ENCODE results near the gene SIL1. TPM values are rescaled to one million over a fixed set of nuclear protein-coding genes. Genes with fewer than 3 reads are reported as not detected.

The SIL1 gene
- total RNA-seq, 1 experiment from 2014 or later, result 10.7 TPM

DNA sequence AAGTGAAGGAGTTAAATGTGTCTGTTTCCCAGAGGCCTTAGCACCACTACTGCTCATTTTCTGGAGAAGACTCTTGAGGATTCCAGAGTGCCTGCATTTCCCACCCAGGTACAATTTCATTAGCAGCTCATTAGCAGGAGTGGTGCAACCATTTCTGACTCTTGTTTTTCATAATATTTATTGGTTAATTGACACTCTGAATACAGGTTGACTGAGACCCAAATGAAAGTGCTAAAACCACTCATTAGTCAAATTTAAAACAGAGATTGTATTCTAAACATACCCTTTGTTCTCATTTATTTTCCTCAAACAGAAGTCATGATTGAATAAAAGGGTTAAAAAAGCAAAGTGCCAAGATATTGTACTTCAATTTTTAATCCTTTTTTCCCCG is 134.5 kb downstream of the SIL1 start:
- Mint-ChIP-seq H3K4me1 (peaks cover 22% of the 10 kb centered on the region), H3K4me3 (no peak overlapping the region), H3K9me3 (peaks cover 1% of the 10 kb centered on the region; the same call in 1 of the 2 replicates), H3K27ac (no peak overlapping the region), H3K27me3 (ENCODE audit: low read depth) (no peaks in the 10 kb centered on the region), H3K36me3 (no peaks in the 10 kb centered on the region)
- DNase-seq (ENCODE audit: low spot score), result no peak
- no peak for ATAC-seq
- CTCF ChIA-PET, result no interaction called here
- TF ChIP-seq OVOL2 (CRISPR knock-in tag; IDR thresholded peaks at IDR 0.05; ENCODE audit: borderline replicate concordance) (no peak), CREB1 (CRISPR knock-in tag; IDR thresholded peaks at IDR 0.05) (no peak), SMAD4 (CRISPR knock-in tag; IDR thresholded peaks at IDR 0.05) (no peak), ZNF671 (CRISPR knock-in tag; IDR thresholded peaks at IDR 0.05) (no peak), JAZF1 (CRISPR knock-in tag; IDR thresholded peaks at IDR 0.05) (no peak), PRRX2 (CRISPR knock-in tag; IDR thresholded peaks at IDR 0.05) (no peak)
- TF ChIP-seq, protein P1, sequence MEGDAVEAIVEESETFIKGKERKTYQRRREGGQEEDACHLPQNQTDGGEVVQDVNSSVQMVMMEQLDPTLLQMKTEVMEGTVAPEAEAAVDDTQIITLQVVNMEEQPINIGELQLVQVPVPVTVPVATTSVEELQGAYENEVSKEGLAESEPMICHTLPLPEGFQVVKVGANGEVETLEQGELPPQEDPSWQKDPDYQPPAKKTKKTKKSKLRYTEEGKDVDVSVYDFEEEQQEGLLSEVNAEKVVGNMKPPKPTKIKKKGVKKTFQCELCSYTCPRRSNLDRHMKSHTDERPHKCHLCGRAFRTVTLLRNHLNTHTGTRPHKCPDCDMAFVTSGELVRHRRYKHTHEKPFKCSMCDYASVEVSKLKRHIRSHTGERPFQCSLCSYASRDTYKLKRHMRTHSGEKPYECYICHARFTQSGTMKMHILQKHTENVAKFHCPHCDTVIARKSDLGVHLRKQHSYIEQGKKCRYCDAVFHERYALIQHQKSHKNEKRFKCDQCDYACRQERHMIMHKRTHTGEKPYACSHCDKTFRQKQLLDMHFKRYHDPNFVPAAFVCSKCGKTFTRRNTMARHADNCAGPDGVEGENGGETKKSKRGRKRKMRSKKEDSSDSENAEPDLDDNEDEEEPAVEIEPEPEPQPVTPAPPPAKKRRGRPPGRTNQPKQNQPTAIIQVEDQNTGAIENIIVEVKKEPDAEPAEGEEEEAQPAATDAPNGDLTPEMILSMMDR (IDR thresholded peaks at IDR 0.05), result no peak
- TF ChIP-seq, protein P2, sequence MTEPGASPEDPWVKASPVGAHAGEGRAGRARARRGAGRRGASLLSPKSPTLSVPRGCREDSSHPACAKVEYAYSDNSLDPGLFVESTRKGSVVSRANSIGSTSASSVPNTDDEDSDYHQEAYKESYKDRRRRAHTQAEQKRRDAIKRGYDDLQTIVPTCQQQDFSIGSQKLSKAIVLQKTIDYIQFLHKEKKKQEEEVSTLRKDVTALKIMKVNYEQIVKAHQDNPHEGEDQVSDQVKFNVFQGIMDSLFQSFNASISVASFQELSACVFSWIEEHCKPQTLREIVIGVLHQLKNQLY (CRISPR knock-in tag; IDR thresholded peaks at IDR 0.05), result no peak
- TF ChIP-seq, protein P3, sequence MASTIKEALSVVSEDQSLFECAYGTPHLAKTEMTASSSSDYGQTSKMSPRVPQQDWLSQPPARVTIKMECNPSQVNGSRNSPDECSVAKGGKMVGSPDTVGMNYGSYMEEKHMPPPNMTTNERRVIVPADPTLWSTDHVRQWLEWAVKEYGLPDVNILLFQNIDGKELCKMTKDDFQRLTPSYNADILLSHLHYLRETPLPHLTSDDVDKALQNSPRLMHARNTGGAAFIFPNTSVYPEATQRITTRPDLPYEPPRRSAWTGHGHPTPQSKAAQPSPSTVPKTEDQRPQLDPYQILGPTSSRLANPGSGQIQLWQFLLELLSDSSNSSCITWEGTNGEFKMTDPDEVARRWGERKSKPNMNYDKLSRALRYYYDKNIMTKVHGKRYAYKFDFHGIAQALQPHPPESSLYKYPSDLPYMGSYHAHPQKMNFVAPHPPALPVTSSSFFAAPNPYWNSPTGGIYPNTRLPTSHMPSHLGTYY (CRISPR knock-in tag; IDR thresholded peaks at IDR 0.05), result no peak
- TF ChIP-seq, protein P4, sequence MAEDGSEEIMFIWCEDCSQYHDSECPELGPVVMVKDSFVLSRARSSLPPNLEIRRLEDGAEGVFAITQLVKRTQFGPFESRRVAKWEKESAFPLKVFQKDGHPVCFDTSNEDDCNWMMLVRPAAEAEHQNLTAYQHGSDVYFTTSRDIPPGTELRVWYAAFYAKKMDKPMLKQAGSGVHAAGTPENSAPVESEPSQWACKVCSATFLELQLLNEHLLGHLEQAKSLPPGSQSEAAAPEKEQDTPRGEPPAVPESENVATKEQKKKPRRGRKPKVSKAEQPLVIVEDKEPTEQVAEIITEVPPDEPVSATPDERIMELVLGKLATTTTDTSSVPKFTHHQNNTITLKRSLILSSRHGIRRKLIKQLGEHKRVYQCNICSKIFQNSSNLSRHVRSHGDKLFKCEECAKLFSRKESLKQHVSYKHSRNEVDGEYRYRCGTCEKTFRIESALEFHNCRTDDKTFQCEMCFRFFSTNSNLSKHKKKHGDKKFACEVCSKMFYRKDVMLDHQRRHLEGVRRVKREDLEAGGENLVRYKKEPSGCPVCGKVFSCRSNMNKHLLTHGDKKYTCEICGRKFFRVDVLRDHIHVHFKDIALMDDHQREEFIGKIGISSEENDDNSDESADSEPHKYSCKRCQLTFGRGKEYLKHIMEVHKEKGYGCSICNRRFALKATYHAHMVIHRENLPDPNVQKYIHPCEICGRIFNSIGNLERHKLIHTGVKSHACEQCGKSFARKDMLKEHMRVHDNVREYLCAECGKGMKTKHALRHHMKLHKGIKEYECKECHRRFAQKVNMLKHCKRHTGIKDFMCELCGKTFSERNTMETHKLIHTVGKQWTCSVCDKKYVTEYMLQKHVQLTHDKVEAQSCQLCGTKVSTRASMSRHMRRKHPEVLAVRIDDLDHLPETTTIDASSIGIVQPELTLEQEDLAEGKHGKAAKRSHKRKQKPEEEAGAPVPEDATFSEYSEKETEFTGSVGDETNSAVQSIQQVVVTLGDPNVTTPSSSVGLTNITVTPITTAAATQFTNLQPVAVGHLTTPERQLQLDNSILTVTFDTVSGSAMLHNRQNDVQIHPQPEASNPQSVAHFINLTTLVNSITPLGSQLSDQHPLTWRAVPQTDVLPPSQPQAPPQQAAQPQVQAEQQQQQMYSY (CRISPR knock-in tag; IDR thresholded peaks at IDR 0.05), result no peak
- POLR2A ChIA-PET, result no interaction called here

DNA sequence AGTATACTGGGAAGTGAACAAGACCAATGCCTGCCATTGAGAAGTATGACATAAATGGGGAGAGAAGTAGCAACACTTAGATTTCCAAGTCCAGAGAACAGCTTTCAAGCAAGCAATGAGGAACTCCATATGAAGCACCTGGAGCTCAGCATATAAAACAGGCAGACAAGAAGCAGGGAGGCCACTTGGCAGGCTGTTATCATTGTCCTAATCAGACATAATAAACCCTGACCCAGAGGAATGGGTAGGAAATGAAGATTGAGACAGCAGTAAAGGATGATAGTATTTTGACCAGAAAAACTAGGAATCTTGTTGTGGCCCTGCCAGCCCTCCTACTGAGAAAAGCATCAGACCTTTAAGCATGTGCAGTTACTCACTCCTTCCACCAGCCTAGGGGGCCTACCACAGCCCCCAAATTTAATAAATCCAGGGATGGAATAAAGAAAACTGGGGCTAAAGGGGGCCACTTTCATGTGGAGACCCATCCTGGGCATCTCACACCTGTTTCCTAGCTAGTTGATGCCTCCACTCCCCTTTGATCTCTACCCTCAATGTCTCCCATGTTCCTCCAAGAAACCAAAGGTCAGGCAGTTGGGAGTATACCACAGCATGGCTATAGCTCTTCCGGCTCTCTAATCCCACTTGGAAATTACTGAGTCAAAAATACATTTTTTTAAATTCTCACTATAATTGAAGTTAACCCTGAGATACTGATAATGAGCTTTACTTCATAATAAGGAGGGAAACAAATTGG is 135.1 kb downstream of the SIL1 start:
- DNase-seq (ENCODE audit: low spot score), result no peak
- no peak overlapping the region for H3K27ac Mint-ChIP-seq

More for the DNA sequence above, 135.1 kb downstream of the SIL1 start:
- TF ChIP-seq MYBL2 (CRISPR knock-in tag; IDR thresholded peaks at IDR 0.05) (no peak), ETV6 (CRISPR knock-in tag; IDR thresholded peaks at IDR 0.05) (no peak), PRRX2 (CRISPR knock-in tag; IDR thresholded peaks at IDR 0.05) (no peak), JAZF1 (CRISPR knock-in tag; IDR thresholded peaks at IDR 0.05) (no peak), OVOL2 (CRISPR knock-in tag; IDR thresholded peaks at IDR 0.05; ENCODE audit: borderline replicate concordance) (no peak), CREB1 (CRISPR knock-in tag; IDR thresholded peaks at IDR 0.05) (no peak)
- TF ChIP-seq, protein P5, sequence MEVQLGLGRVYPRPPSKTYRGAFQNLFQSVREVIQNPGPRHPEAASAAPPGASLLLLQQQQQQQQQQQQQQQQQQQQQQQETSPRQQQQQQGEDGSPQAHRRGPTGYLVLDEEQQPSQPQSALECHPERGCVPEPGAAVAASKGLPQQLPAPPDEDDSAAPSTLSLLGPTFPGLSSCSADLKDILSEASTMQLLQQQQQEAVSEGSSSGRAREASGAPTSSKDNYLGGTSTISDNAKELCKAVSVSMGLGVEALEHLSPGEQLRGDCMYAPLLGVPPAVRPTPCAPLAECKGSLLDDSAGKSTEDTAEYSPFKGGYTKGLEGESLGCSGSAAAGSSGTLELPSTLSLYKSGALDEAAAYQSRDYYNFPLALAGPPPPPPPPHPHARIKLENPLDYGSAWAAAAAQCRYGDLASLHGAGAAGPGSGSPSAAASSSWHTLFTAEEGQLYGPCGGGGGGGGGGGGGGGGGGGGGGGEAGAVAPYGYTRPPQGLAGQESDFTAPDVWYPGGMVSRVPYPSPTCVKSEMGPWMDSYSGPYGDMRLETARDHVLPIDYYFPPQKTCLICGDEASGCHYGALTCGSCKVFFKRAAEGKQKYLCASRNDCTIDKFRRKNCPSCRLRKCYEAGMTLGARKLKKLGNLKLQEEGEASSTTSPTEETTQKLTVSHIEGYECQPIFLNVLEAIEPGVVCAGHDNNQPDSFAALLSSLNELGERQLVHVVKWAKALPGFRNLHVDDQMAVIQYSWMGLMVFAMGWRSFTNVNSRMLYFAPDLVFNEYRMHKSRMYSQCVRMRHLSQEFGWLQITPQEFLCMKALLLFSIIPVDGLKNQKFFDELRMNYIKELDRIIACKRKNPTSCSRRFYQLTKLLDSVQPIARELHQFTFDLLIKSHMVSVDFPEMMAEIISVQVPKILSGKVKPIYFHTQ (CRISPR knock-in tag; IDR thresholded peaks at IDR 0.05), result no peak
- TF ChIP-seq, protein P6, sequence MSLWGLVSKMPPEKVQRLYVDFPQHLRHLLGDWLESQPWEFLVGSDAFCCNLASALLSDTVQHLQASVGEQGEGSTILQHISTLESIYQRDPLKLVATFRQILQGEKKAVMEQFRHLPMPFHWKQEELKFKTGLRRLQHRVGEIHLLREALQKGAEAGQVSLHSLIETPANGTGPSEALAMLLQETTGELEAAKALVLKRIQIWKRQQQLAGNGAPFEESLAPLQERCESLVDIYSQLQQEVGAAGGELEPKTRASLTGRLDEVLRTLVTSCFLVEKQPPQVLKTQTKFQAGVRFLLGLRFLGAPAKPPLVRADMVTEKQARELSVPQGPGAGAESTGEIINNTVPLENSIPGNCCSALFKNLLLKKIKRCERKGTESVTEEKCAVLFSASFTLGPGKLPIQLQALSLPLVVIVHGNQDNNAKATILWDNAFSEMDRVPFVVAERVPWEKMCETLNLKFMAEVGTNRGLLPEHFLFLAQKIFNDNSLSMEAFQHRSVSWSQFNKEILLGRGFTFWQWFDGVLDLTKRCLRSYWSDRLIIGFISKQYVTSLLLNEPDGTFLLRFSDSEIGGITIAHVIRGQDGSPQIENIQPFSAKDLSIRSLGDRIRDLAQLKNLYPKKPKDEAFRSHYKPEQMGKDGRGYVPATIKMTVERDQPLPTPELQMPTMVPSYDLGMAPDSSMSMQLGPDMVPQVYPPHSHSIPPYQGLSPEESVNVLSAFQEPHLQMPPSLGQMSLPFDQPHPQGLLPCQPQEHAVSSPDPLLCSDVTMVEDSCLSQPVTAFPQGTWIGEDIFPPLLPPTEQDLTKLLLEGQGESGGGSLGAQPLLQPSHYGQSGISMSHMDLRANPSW (CRISPR knock-in tag; conservative IDR thresholded peaks at IDR 0.05; ENCODE audit: low read depth), result no peak
- POLR2A ChIA-PET, result interaction anchor here (0.6 kb wide), 1 partner anchor 492 kb away, joined by 3 read pairs; no protein-coding TSS in a partner anchor
- Mint-ChIP-seq H3K36me3 (no peaks in the 10 kb centered on the region), H3K27me3 (ENCODE audit: low read depth) (no peaks in the 10 kb centered on the region), H3K9me3 (peaks cover 5% of the 10 kb centered on the region; the same call in 1 of the 2 replicates), H3K4me1 (peaks cover 22% of the 10 kb centered on the region), H3K4me3 (no peak overlapping the region)
- CTCF ChIA-PET, result no interaction called here
- ATAC-seq, result no peak

All from WTC11 (cell line).